HFFc6 (cell line): Measurements from ENCODE around the gene STK32B. TPM values are rescaled to one million over a fixed set of nuclear protein-coding genes. Genes with fewer than 3 reads are reported as not detected.

Experiments
- DNase-seq: peaks from one replicate; pipeline ENCODE4 v3.0.0-alpha.2; 2018
- H3K27ac Mint-ChIP-seq: 2 replicates; pipeline ENCODE4 v1.8.0; 2020; ENCODE audit warnings: mild to moderate bottlenecking, mixed read lengths
- H3K27me3 Mint-ChIP-seq: 2 replicates; pipeline ENCODE4 v1.8.0; 2021; ENCODE audit warnings: mild to moderate bottlenecking, moderate library complexity, mixed read lengths; ENCODE audit not compliant: insufficient read depth
- H3K36me3 Mint-ChIP-seq: 2 replicates; pipeline ENCODE4 v1.8.0; 2021; ENCODE audit warnings: low read depth, mixed read lengths
- H3K4me1 Mint-ChIP-seq: 2 replicates; pipeline ENCODE4 v1.8.0; 2020; ENCODE audit warnings: low read depth, mixed read lengths
- H3K4me3 Mint-ChIP-seq: 2 replicates; pipeline ENCODE4 v1.8.0; 2020; ENCODE audit warnings: mild to moderate bottlenecking, moderate library complexity, mixed read lengths
- H3K9me3 Mint-ChIP-seq: 2 replicates; pipeline ENCODE4 v1.8.0; 2020; ENCODE audit warnings: mild to moderate bottlenecking, mixed read lengths
- total RNA-seq, 6 experiments: library from RNA; stranded (reverse); fragmentation: NEBNext Ultra II Directional; extraction: Animal tissue kit (Norgen Biotek cat#: 25700); gene quantifications; 2 replicates in 1 of 6; 3 replicates in 5 of 6; pipeline ENCODE4 v1.2.3, GENCODE V29; 2021
- TF ChIP-seq, protein P1 (sequence below): fragments of 200-600 bp; sonication (generic); IDR thresholded peaks from 2 replicates; pipeline ENCODE4 v1.5.0; 2021; ENCODE audit warnings: antibody characterized with exemption, mild to moderate bottlenecking

The STK32B gene
- total RNA-seq, 6 experiments from 2014 or later, result 0.14 to 0.33 (median 0.18) TPM; not detected in 1

DNA sequence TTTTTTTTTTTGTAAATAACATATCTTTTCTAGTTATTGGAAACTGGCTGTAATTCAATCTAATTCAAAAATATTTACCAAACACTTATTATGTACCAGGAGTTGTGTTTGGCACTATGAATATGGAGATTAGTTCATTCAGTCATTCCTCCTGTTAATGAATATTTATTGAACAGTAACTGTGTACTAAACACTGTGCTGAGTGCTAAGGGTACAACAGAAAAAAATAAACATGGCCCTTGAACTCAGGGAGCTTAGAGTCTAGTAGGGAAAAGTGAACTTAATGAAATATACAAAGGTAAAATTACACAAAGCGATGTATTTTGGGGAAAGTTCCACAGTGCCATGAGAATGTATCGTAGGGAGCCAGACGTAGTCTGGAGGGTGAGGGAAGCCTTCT lies 87.1 kb downstream of the STK32B start:
- H3K4me3 Mint-ChIP-seq, result no peak overlapping the region
- no peaks in the 10 kb centered on the region for H3K36me3 Mint-ChIP-seq
- TF ChIP-seq, protein P1, sequence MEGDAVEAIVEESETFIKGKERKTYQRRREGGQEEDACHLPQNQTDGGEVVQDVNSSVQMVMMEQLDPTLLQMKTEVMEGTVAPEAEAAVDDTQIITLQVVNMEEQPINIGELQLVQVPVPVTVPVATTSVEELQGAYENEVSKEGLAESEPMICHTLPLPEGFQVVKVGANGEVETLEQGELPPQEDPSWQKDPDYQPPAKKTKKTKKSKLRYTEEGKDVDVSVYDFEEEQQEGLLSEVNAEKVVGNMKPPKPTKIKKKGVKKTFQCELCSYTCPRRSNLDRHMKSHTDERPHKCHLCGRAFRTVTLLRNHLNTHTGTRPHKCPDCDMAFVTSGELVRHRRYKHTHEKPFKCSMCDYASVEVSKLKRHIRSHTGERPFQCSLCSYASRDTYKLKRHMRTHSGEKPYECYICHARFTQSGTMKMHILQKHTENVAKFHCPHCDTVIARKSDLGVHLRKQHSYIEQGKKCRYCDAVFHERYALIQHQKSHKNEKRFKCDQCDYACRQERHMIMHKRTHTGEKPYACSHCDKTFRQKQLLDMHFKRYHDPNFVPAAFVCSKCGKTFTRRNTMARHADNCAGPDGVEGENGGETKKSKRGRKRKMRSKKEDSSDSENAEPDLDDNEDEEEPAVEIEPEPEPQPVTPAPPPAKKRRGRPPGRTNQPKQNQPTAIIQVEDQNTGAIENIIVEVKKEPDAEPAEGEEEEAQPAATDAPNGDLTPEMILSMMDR, result no peak
- H3K9me3 Mint-ChIP-seq, result peaks cover 36% of the 10 kb centered on the region
- no peaks in the 10 kb centered on the region; the same call in none of the 2 replicates for H3K27me3 Mint-ChIP-seq
- H3K4me1 Mint-ChIP-seq, result no peaks in the 10 kb centered on the region
- no peak overlapping the region for H3K27ac Mint-ChIP-seq
- no peak for DNase-seq

DNA sequence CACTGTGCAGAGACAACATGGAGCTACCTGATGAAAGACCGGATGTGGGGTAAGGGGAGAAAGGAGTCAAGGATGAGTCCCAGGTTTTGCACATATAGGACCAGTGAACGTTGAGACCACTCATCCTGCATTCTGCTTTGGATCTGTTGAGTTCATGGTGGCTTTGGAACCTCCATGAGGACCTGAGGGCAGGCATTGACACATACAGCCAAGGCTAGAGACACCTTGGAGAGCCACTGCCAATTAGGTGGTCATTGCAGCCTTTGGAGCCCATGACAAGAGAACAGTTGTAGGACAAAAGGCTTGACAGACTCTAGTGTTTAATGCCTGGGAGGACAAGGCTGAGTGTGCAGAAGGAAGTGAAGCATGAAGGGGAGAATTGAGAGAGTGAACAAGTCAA lies 87.9 kb downstream of the STK32B start:
- H3K9me3 Mint-ChIP-seq, result peaks cover 34% of the 10 kb centered on the region
- TF ChIP-seq, protein P1, result no peak
- no peak for DNase-seq
- no peak overlapping the region for H3K27ac Mint-ChIP-seq
- H3K4me3 Mint-ChIP-seq, result no peak overlapping the region
- H3K4me1 Mint-ChIP-seq, result no peaks in the 10 kb centered on the region
- no peaks in the 10 kb centered on the region; the same call in none of the 2 replicates for H3K27me3 Mint-ChIP-seq
- H3K36me3 Mint-ChIP-seq, result no peaks in the 10 kb centered on the region

DNA sequence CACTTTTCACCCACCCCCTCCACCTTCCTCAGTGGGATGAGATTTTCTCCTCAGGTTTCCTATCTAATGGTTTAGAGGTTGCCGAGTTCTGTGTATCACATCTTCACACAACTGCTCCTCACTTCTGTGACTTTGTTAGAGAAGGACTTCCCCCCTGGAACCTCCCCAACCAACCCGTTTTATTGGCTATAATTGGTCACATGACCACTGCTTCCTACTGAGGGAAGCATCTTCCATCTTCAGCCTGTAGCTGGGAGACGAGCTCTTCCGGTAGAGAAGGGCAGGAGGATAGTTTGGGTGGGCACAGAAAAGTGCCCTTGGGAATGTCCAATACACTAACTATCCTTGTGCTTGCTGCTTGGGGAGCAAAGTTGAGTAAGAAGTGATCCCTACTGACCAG lies 90.5 kb downstream of the STK32B start:
- TF ChIP-seq, protein P1, result no peak
- no peaks in the 10 kb centered on the region; the same call in 1 of the 2 replicates for H3K36me3 Mint-ChIP-seq
- no peak for DNase-seq
- H3K4me1 Mint-ChIP-seq, result no peaks in the 10 kb centered on the region
- H3K27me3 Mint-ChIP-seq, result peaks cover 2% of the 10 kb centered on the region
- H3K27ac Mint-ChIP-seq, result no peak overlapping the region
- H3K4me3 Mint-ChIP-seq, result no peak overlapping the region
- peaks cover 33% of the 10 kb centered on the region for H3K9me3 Mint-ChIP-seq

DNA sequence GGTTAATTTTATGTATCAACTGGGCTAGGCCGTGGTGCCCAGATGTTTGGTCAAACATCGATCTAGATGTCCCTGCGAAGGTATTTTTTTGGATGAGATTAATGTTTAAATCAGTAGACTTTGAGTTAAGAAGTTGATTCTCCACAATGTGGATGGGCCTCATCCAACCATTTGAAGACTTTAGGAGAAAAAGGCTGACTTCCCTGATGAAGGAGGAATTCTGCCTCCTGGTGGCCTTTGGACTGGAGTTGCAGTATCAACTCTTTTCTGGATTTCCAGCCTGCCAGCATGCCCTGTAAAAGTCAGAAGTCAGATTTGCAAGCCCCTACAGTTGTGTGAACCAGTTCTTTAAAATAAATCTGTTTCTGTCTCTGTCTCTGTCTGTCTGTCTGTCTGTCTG lies 91.4 kb downstream of the STK32B start:
- DNase-seq, result peak; percentile 1
- Mint-ChIP-seq H3K4me1 (no peaks in the 10 kb centered on the region), H3K27ac (no peak overlapping the region), H3K27me3 (peaks cover 2% of the 10 kb centered on the region), H3K4me3 (no peak overlapping the region), H3K9me3 (peaks cover 29% of the 10 kb centered on the region), H3K36me3 (no peaks in the 10 kb centered on the region; the same call in 1 of the 2 replicates)
- TF ChIP-seq, protein P1, result peak; percentile 68

DNA sequence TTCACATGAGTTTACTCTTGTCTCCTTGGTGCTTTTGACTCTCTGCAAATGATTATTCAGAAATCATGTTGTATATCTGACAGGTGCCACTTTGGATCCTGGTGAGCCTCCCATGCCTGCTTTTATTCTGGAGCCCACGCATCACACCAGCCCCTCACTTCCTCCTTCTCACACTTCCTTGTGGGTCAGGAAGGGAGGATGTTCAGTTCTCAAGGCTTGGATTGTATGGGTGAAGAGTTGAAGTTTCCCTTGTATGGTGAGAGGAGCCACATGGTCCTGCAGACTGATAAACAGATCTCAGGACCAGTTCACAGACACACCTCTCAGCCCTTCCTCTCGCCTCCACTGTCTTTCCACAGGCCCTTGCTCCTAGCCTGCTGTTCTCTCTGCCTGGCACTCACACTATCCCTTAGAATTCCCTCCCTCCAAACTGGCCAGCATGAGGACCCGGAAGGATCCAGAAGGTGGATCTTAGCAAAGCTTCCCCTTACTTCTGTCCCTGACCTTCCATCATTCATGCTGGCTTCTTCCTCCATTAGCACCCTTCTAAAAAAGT lies 92.1 kb downstream of the STK32B start:
- H3K9me3 Mint-ChIP-seq, result peaks cover 29% of the 10 kb centered on the region
- H3K4me3 Mint-ChIP-seq, result no peak overlapping the region
- peaks cover 2% of the 10 kb centered on the region for H3K27me3 Mint-ChIP-seq
- H3K36me3 Mint-ChIP-seq, result no peaks in the 10 kb centered on the region; the same call in 1 of the 2 replicates
- DNase-seq, result no peak
- no peaks in the 10 kb centered on the region for H3K4me1 Mint-ChIP-seq
- TF ChIP-seq, protein P1, result no peak
- H3K27ac Mint-ChIP-seq, result no peak overlapping the region

DNA sequence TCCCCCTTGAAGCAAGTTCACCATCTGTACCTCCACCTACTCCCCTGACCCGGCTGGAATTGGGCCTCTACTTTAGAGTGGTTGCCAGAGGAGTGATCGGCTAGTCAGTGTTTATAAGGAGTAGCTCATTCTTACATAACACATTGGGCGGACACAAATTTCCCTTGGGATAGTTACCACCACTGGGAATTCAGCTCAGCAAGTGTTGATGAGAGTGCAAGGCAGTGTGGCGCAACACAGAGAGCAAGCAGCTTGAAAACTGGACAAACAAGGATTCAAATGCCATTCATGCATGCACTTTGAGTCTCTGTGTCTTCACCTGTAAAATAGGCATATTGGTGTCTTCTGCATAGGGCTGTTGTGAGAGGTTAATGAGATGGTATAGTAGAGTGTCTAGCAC lies 92.7 kb downstream of the STK32B start:
- H3K27me3 Mint-ChIP-seq, result peaks cover 2% of the 10 kb centered on the region
- H3K4me1 Mint-ChIP-seq, result no peaks in the 10 kb centered on the region
- DNase-seq, result no peak
- no peak overlapping the region for H3K27ac Mint-ChIP-seq
- no peak overlapping the region for H3K4me3 Mint-ChIP-seq
- TF ChIP-seq, protein P1, result no peak
- peaks cover 29% of the 10 kb centered on the region for H3K9me3 Mint-ChIP-seq
- no peaks in the 10 kb centered on the region; the same call in 1 of the 2 replicates for H3K36me3 Mint-ChIP-seq
